Measurements from ENCODE around the gene TATDN2. TPM values are rescaled to one million over a fixed set of nuclear protein-coding genes. Genes with fewer than 3 reads are reported as not detected.
"Not testable (repeated sequence)": the region's sequence is repeated elsewhere in the genome, so short reads cannot be mapped to it uniquely, and the experiment has no call there.

Gene TATDN2
- total RNA-seq, 1 donor from 2014 or later = 21.1 TPM

GRCh38 chr3:10238345-10239183 lies 9.7 kb upstream of the TATDN2 start:
- no peak for DNase-seq

GRCh38 chr3:10240799-10241198 lies 7.5 kb upstream of the TATDN2 start:
- DNase-seq = no peak

DNA sequence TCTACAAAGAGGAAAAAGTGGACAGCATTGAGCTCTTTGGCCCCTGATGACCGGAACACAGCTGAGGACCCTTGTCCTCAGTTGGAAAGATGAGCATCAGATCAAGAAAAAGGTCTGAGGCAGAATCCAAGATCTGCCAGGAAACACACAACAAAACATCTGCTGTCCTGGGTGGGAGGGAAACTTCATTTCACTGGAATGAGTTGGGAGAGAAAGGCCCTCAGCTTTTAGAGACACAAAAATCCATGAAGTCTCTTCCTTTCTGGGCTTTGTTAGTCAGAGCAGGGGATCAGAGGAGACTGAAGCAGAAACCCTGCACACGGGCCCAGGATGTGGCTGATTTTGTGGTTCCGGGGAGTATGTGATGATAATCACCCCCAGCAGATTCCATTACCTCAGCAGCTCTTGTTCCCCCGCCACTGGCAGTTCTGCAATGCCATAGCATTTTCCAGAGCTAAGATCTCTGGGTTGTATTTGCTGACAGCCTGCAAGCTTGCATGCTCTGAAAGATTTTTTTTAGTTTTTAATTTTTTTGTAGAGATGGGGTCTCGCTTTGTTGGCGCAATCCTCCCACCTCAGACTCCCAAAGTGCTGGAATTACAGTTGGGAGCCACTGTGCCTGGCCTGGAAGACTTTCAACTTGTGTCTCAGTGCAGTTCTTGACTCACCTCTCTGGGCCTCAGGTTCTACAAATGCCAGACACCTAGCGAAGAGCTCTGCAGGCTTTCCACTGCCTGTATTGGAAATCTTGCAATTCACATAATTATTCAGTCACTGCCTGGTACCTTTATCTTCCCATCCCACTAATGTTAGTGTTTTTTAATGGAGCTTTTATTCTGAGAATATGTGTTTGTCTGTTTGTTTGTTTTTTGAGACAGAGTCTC lies 5.8 kb upstream of the TATDN2 start:
- no peak for DNase-seq

GRCh38 chr3:10244009-10244408 lies 4.2 kb upstream of the TATDN2 start:
- no peak for DNase-seq

DNA sequence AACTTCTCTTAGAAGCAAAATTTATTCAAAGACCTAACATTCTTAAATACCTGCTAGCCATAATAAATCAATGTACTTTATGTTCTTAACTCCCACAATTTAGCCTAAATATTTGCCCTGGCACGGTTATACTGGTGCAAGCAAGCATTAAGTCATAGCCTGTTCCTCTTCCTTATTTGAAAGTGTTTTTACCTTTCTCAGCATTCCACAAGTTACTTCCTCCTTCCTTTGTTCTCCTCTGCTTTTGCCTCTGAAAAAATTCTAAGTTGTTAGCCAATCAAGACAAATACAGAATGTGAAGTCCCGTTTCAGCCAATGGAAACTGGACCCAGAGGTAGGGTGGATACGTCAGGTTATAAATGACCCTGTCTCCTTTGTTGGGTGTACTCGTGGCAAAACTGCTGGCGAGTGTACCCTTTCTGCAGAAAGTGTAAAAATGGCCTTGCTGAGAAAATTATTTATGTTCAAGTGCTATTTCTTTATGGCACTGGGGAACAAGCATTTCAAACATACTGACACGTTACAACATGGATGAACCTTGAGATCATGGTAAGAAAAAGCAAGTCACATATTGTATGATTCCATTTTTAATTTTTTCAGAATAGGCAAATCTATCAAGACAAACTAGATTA lies 3.1 kb upstream of the TATDN2 start:
- DNase-seq = no peak

DNA sequence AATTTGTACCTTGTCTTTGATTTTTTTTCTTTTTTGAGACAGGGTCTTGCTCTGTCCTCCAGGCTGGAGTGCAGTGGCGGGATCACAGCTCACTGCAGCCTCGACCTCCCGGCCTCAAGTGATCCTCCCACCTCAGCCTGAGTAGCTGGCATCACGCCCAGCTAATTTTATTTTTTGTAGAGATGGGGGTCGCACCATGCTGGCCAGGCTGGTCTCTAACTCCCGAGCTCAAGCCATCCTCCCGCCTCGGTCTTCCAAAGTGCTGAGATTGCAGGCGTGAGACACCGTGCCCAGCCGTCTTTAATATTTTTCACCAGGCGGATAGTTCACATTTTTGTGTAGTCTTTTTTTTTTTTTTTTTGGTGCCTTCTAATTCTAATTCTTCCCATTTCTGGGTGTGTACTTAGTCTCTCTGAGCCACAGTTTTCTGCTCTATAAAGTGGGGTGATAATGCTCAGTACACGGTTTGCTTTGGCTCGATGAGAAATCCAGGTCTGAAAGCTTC lies 528 bp upstream of the TATDN2 start:
- DNase-seq = no peak

DNA sequence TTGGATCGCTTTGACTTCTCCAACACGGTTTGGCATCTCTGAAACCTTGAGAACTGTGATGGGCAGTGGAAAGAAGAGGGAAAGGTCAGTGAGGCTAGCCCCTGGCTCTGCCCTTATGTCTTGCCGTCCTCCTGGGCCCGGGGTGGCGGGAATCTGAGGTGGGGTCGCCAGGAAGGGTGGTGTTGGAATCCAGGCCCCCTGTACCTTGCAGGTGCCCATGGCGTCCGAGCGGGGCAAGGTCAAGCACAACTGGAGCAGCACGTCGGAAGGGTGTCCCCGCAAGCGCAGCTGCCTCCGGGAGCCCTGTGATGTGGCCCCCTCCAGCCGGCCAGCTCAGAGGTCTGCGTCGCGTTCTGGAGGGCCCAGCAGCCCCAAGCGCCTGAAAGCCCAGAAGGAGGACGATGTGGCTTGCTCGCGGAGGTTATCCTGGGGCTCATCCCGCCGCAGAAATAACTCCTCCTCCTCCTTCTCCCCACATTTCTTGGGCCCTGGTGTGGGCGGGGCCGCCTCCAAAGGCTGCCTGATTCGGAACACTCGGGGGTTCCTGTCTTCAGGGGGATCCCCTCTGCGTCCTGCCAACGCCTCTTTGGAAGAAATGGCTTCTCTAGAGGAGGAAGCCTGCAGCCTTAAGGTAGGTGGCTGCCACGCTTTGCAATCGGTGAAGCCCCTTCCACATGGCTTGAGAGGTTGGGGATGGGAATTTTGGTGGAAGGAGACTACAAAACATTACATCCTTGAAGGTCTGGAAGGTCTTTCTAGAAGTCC lies 907 bp downstream of the TATDN2 start:
- DNase-seq = no peak

- no peak for DNase-seq
Observed at GRCh38 chr3:10249833-10250232, 1.6 kb downstream of the TATDN2 start.

DNA sequence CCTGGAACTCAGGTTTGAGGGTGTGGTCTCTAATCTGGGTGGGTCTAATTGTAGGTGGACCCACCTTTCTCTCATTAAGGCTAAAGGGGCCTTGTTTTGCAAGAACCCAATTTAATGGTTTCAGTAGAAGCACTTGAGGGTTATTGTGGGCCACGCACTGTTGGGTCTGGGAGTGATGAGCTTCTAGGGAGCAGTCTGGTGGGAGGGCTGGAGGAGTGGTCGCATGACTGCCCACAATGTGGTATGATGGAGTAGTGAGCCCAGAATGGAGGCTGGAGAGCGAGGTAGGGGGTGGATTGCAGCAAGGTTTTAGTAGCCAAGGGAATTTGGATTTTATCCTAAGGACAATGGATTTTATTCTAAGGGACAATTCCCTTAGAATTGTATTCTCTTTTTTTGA lies 2.7 kb downstream of the TATDN2 start:
- DNase-seq = no peak

GRCh38 chr3:10253731-10254130 lies 5.5 kb downstream of the TATDN2 start:
- DNase-seq = no peak

GRCh38 chr3:10255835-10256234 lies 7.6 kb downstream of the TATDN2 start:
- no peak for DNase-seq

- no peak for DNase-seq
Observed at GRCh38 chr3:10259036-10259435, 10.8 kb downstream of the TATDN2 start.

- no peak for DNase-seq
Observed at GRCh38 chr3:10259798-10260197, 11.5 kb downstream of the TATDN2 start.

- DNase-seq = no peak
Observed at GRCh38 chr3:10260211-10260701, 12.0 kb downstream of the TATDN2 start.

DNA sequence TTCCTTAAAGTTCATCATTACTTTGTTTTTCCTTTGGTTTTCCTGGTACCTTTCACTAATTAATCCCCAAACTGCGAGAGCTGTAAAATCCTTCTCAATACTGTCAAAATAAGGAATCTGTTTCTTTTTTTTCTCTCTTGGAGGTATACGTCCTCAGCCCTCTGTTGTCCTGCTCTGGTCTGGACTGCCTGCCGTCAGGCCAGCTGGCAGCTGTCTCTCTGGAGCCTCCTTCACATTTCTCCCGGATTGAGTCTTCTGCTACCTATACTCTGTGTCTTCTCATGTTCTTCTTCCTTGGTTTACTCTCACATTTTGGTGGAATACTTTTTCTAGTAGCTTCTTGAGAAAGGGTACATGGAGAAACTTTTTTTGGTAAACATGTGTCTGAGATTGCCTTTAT lies 13.8 kb downstream of the TATDN2 start:
- no peak for DNase-seq

GRCh38 chr3:10263646-10264363 lies 15.5 kb downstream of the TATDN2 start:
- no peak for DNase-seq

- DNase-seq = no peak
Observed at GRCh38 chr3:10265833-10266232, 17.6 kb downstream of the TATDN2 start.

- not testable (repeated sequence) for DNase-seq
Observed at GRCh38 chr3:10266936-10267335, 18.7 kb downstream of the TATDN2 start.

GRCh38 chr3:10268116-10268515 lies 19.9 kb downstream of the TATDN2 start:
- no peak for DNase-seq

- no peak for DNase-seq
Observed at GRCh38 chr3:10268930-10269329, 20.7 kb downstream of the TATDN2 start.

DNA sequence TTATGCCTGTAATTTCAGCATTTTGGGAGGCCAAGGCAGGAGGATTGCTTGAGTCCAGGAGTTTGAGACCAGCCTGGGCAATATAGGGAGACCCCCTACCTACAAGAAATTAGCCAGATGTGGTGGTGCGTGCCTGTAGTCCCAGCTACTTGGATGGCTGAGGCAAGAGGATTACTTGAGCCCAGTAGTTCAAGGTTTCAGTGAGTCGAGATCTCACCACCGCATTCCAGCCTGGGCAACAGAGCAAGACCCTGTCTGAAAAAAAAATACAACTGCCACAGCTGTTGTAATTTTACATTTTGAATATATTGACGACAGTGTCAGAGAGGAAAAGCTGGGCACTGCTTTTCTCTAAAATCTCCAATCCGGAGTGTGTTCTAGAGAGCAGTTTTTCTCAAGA lies 21.2 kb downstream of the TATDN2 start:
- no peak for DNase-seq
